Panc1 (cell line): ENCODE data around the gene SF3B5. TPM values are rescaled to one million over a fixed set of nuclear protein-coding genes. Genes with fewer than 3 reads are reported as not detected.

Experiments used
- ATAC-seq: fragments of 200-7000 bp; cut with Tn5 transposase; 2 replicates; pipeline ENCODE4 v1.9.1; 2020; ENCODE audit warnings: mild to moderate bottlenecking, moderate library complexity
- BruUV-seq: library from RNA; stranded (reverse); fragments of 400-500 nt; replicated peaks from 2 replicates; lab custom pipeline; 2021; lab: Mats Ljungman, UMichigan
- CTCF ChIA-PET: fragments of 300-600 bp; sonication (Branson Sonifier 250); formaldehyde crosslinking; loops from one replicate; lab custom pipeline; 2022; ENCODE audit warnings: antibody characterized with exemption; lab: Charles Lee
- POLR2A ChIA-PET: fragments of 300-600 bp; sonication (Branson Sonifier 250); formaldehyde crosslinking; loops from one replicate; lab custom pipeline; 2022; ENCODE audit warnings: antibody characterized with exemption; lab: Charles Lee
- DNase-seq: peaks from one replicate; pipeline ENCODE4 v3.0.0-alpha.2; 2010; ENCODE audit warnings: low read depth, low spot score
- H3K27ac ChIP-seq: 2 replicates; pipeline ENCODE4 v1.5.1; 2011; ENCODE audit warnings: mild to moderate bottlenecking, low read length, inconsistent platforms
- H3K27me3 ChIP-seq: fragments of 200-500 bp; sonication (Bioruptor generic); 2 replicates; pipeline ENCODE4 v1.6.0; 2014; ENCODE audit warnings: low read length, inconsistent platforms; ENCODE audit not compliant: control insufficient read depth, insufficient read depth
- H3K36me3 ChIP-seq: fragments of 200-500 bp; sonication (Bioruptor generic); 2 replicates; pipeline ENCODE4 v1.5.1; 2014; ENCODE audit warnings: inconsistent platforms, mild to moderate bottlenecking, low read length, moderate library complexity; ENCODE audit not compliant: control insufficient read depth, insufficient read depth
- H3K4me1 ChIP-seq: 2 replicates; pipeline ENCODE4 v1.5.1; 2011; ENCODE audit warnings: inconsistent platforms, mild to moderate bottlenecking, low read length, moderate library complexity; ENCODE audit not compliant: control insufficient read depth, insufficient read depth
- H3K4me3 ChIP-seq, 2 experiments: 2 replicates each; pipeline ENCODE4 v1.5.1; 2011 to 2012; ENCODE audit warnings: low read depth in 2 of 2, low read length in 2 of 2, mild to moderate bottlenecking in 2 of 2, inconsistent platforms in 1 of 2, moderate library complexity in 1 of 2
- H3K9me3 ChIP-seq: fragments of 200-500 bp; sonication (Bioruptor generic); 2 replicates; pipeline ENCODE4 v1.5.1; 2014; ENCODE audit warnings: low read depth, mild to moderate bottlenecking, inconsistent platforms, low read length, moderate library complexity; ENCODE audit not compliant: control insufficient read depth, insufficient read depth
- CTCF ChIP-seq: fragments of 450-650 bp; IDR thresholded peaks from 2 replicates; pipeline ENCODE4 v1.5.1; 2017; ENCODE audit warnings: mild to moderate bottlenecking
- POLR2AphosphoS5 ChIP-seq: IDR thresholded peaks from 2 replicates; pipeline ENCODE4 v1.6.1; 2012; ENCODE audit warnings: mild to moderate bottlenecking, low read depth, low read length, moderate library complexity
- REST ChIP-seq, 2 experiments: IDR thresholded peaks; 2 replicates each; pipeline ENCODE4 v1.6.1; 2011 to 2012; ENCODE audit warnings: low read depth in 2 of 2, control low read depth in 1 of 2, low read length in 1 of 2, mild to moderate bottlenecking in 1 of 2, moderate library complexity in 1 of 2; ENCODE audit not compliant: insufficient read depth in 1 of 2
- SIN3A ChIP-seq: IDR thresholded peaks from 2 replicates; pipeline ENCODE4 v1.6.1; 2012; ENCODE audit warnings: low read depth, mild to moderate bottlenecking, low read length, moderate library complexity, borderline replicate concordance; ENCODE audit not compliant: insufficient read depth
- TCF7L2 ChIP-seq: IDR thresholded peaks from 2 replicates; pipeline ENCODE4 v1.6.1; 2011; ENCODE audit warnings: mild to moderate bottlenecking, low read depth, low read length, inconsistent platforms
- in situ Hi-C: cut with HindIII; loops from 2 replicates; pipeline ENCODE4 v1.10.0; 2016; ENCODE audit warnings: low sequenced_read_pairs, low pct_unique_long_range_greater_than_20kb
- intact Hi-C: fragments of 100-400 bp; cut with micrococcal nuclease; formaldehyde crosslinking; loops from one replicate; pipeline ENCODE4 v1.10.0; 2022; ENCODE audit not compliant: unreplicated experiment
- total RNA-seq: library from RNA; stranded (reverse); gene quantifications from one replicate; pipeline ENCODE4 v1.2.1, GENCODE V29; 2021; ENCODE audit not compliant: unreplicated experiment

SF3B5 gene
- total RNA-seq, 1 experiment from 2014 or later: 128 TPM

GRCh38 chr6:144093658-144094057 is 1.7 kb downstream of the SF3B5 start:
- ChIA-PET CTCF (interaction anchor here (0.6 kb wide), 1 partner anchor 189 kb away, joined by 8 read pairs; no protein-coding TSS in a partner anchor), POLR2A (no interaction called here)
- in situ Hi-C loops (no loop called here), intact Hi-C loops (no loop called here)
- H3K36me3 ChIP-seq: peaks cover 6% of the 10 kb centered on the region; the same call in 1 of the 2 replicates
- H3K4me1 ChIP-seq: peaks cover 11% of the 10 kb centered on the region
- no TSS peak for BruUV-seq
- peak overlapping the region; percentile 99 to 100 for H3K4me3 ChIP-seq
- no peak overlapping the region for H3K27ac ChIP-seq
- no peaks in the 10 kb centered on the region for H3K27me3 ChIP-seq
- ATAC-seq (no peak), DNase-seq (no peak)
- TF ChIP-seq SIN3A (no peak), REST (IDR thresholded peaks at IDR 0.05; ENCODE audit: insufficient read depth in 1 of 2, low read depth in 2 of 2, low read length in 1 of 2) (no peak), POLR2AphosphoS5 (no peak), TCF7L2 (no peak), CTCF (no peak)
- H3K9me3 ChIP-seq: no peaks in the 10 kb centered on the region

GRCh38 chr6:144093236-144093635 is 2.1 kb downstream of the SF3B5 start:
- BruUV-seq: no TSS peak
- H3K27ac ChIP-seq: no peak overlapping the region
- peaks cover 6% of the 10 kb centered on the region; the same call in 1 of the 2 replicates for H3K36me3 ChIP-seq
- ATAC-seq (no peak), DNase-seq (no peak)
- H3K9me3 ChIP-seq: no peaks in the 10 kb centered on the region
- peaks cover 11% of the 10 kb centered on the region for H3K4me1 ChIP-seq
- H3K27me3 ChIP-seq: no peaks in the 10 kb centered on the region
- TF ChIP-seq REST (IDR thresholded peaks at IDR 0.05; ENCODE audit: insufficient read depth in 1 of 2, low read depth in 2 of 2, low read length in 1 of 2): no peak
- no peak for TF ChIP-seq SIN3A
- no peak for TF ChIP-seq CTCF
- TF ChIP-seq TCF7L2: no peak
- POLR2A ChIA-PET: no interaction called here
- CTCF ChIA-PET: no interaction called here
- intact Hi-C loops: no loop called here
- in situ Hi-C loops: no loop called here
- no peak overlapping the region for H3K4me3 ChIP-seq
